Common myeloid progenitor, CD34-positive (primary cell): Measurements from ENCODE around the gene SMIM35.

Source experiments
- CTCF ChIA-PET: fragments of 350-600 bp; sonication (Branson Sonifier 250); formaldehyde crosslinking; loops from one replicate; lab custom pipeline; 2021; ENCODE audit warnings: antibody characterized with exemption; lab: Charles Lee
- POLR2A ChIA-PET: fragments of 350-600 bp; sonication (Branson Sonifier 250); formaldehyde crosslinking; loops from one replicate; lab custom pipeline; 2021; ENCODE audit warnings: antibody characterized with exemption; lab: Charles Lee
- DNase-seq, 3 donors: peaks; one replicate each; pipeline versions ENCODE4 v3.0.0 to v3.0.0-alpha.2; 2013
- H3K27ac ChIP-seq, 2 experiments: 1 replicate in 1 of 2; 2 replicates in 1 of 2; pipeline ENCODE4 v1.7.0; 2013; ENCODE audit warnings: inconsistent platforms in 2 of 2, low read length in 2 of 2, mild to moderate bottlenecking in 2 of 2, low read depth in 1 of 2, moderate library complexity in 1 of 2; ENCODE audit not compliant: severe bottlenecking in 2 of 2, insufficient read depth in 1 of 2, poor library complexity in 1 of 2
- H3K27me3 ChIP-seq, 5 experiments: replicated peaks in 2 of 5; 1 replicate in 3 of 5; 2 replicates in 2 of 5; pipeline versions ENCODE4 v1.6.1 to v1.7.0; 2013; ENCODE audit warnings: low read length in 4 of 5, mild to moderate bottlenecking in 2 of 5, moderate library complexity in 2 of 5, inconsistent platforms in 1 of 5; ENCODE audit not compliant: insufficient read depth in 5 of 5, control insufficient read depth in 4 of 5
- H3K36me3 ChIP-seq, 4 experiments: 1 replicate in 2 of 4; 2 replicates in 2 of 4; pipeline versions ENCODE4 v1.6.1 to v1.7.0; 2013; ENCODE audit warnings: low read length in 3 of 4, control low read depth in 1 of 4, mild to moderate bottlenecking in 1 of 4; ENCODE audit not compliant: control insufficient read depth in 4 of 4, insufficient read depth in 4 of 4
- H3K4me1 ChIP-seq, 4 experiments: 1 replicate in 3 of 4; 2 replicates in 1 of 4; pipeline versions ENCODE4 v1.6.1 to v1.7.1; 2013; ENCODE audit warnings: low read length in 3 of 4, mild to moderate bottlenecking in 3 of 4, control low read depth in 1 of 4, inconsistent platforms in 1 of 4, moderate library complexity in 1 of 4; ENCODE audit not compliant: control insufficient read depth in 4 of 4, insufficient read depth in 4 of 4; ENCODE audit errors: control extremely low read depth in 1 of 4
- H3K4me3 ChIP-seq, 7 experiments: 1 replicate in 4 of 7; 2 replicates in 3 of 7; pipeline versions ENCODE4 v1.5.1 to v1.7.0; 2013; ENCODE audit warnings: mild to moderate bottlenecking in 7 of 7, low read length in 6 of 7, moderate library complexity in 6 of 7, inconsistent platforms in 2 of 7, low read depth in 2 of 7, control low read depth in 1 of 7; ENCODE audit not compliant: insufficient read depth in 4 of 7, control insufficient read depth in 1 of 7; ENCODE audit errors: extremely low read depth in 1 of 7
- H3K9me3 ChIP-seq, 5 experiments: 1 replicate in 4 of 5; 2 replicates in 1 of 5; pipeline versions ENCODE4 v1.6.1 to v1.7.1; 2013; ENCODE audit warnings: low read length in 4 of 5, mild to moderate bottlenecking in 2 of 5, inconsistent platforms in 1 of 5, low read depth in 1 of 5, moderate library complexity in 1 of 5; ENCODE audit not compliant: control insufficient read depth in 4 of 5, insufficient read depth in 2 of 5; ENCODE audit errors: control extremely low read depth in 1 of 5
- WGBS: methylation state at CpG from one replicate; pipeline ENCODE4 v1.1.5; 2013; ENCODE audit not compliant: insufficient coverage; 5-methylcytosine and 5-hydroxymethylcytosine counted together

Gene SMIM35

GRCh38 chr11:118048472-118049370 is 38.0 kb downstream of the SMIM35 start:
- DNase-seq: no peak
- Histone ChIP-seq H3K36me3 (no peaks in the 10 kb centered on the region), H3K27ac (no peak overlapping the region), H3K4me3 (no peak overlapping the region), H3K4me1 (peaks cover 0 to 20% (median 6%) of the 10 kb centered on the region in 4 experiments), H3K9me3 (no peaks in the 10 kb centered on the region), H3K27me3 (no peaks in the 10 kb centered on the region)
- 90% methylated on average over 6 of the region's 11 CpGs for WGBS
- ChIA-PET POLR2A (no interaction called here), CTCF (interaction anchor here (0.9 to 5.6 kb wide), 11 partner anchors 9 to 232 kb away, joined by 3 to 29 read pairs (median 3); no protein-coding TSS in a partner anchor)

DNA sequence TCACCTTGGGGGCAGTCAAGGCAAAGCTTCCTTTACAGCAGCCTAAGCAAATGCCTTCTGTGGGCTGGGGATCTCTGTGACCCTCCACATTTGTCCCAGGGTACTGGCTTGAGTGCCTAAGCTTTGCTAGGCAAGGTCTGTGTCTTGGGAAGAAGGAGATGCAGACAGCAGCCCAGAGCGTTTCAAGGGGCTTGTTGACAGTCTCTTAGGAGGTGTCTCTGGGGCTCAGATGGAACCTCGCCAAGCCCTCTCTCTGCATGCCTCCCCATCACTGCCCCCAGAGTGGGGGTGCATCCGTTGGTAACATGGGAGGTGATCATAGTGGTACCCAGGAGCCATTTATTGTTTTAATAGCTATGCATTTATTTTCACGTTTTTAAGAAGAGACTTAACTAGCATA is 39.0 kb downstream of the SMIM35 start:
- WGBS: 100% methylated on average over 1 of the region's 4 CpGs
- Histone ChIP-seq H3K27me3 (no peaks in the 10 kb centered on the region), H3K4me3 (no peak overlapping the region), H3K9me3 (no peaks in the 10 kb centered on the region), H3K4me1 (peaks cover 0 to 18% (median 5%) of the 10 kb centered on the region in 4 experiments), H3K27ac (no peak overlapping the region), H3K36me3 (no peaks in the 10 kb centered on the region)
- POLR2A ChIA-PET: no interaction called here
- DNase-seq: no peak
- CTCF ChIA-PET: interaction anchor here (0.9 to 5.6 kb wide), 8 partner anchors 8 to 232 kb away, joined by 3 to 29 read pairs (median 3); no protein-coding TSS in a partner anchor

DNA sequence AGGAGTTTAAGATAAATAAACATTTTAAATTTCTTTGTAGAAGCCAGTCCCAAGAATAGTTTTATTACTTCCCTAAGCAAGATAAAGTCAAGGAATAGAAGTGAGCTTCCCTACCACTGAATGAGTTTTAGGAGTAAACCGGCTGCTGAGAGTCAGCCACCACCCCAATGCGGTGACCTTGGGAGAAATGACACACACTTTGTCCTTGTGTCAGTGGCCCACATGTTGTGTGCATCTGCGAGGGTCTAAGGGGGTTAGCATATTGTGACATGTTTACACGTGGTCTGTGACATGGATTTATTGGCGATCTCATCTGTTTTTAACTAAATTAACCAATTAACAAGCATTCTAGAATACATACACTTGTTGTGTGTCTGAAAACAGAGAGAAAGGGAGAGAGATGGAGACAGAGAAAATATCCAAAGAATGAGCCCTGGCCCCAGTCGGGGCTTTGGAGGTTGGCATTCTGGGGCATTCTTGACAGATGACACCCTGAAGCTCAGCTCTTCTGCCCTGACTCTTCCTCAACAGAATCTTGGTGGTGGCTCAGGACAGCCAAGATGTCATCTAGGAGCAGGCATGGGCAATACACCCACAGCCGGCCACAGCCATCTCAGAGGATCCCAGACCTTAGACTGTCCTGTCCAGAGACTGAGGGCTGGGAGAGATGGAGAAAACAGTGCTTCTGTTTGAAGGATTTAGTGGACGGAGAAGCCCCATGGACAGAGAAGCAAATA is 39.6 kb downstream of the SMIM35 start:
- H3K4me1 ChIP-seq: peaks cover 0 to 12% (median 5%) of the 10 kb centered on the region in 4 experiments
- H3K27me3 ChIP-seq: no peaks in the 10 kb centered on the region
- no peak overlapping the region for H3K4me3 ChIP-seq
- ChIA-PET CTCF (interaction anchor here (0.9 to 5.6 kb wide), 7 partner anchors 9 to 231 kb away, joined by 3 to 29 read pairs (median 3); no protein-coding TSS in a partner anchor), POLR2A (interaction anchor here (0.5 kb wide), 1 partner anchor 61 kb away, joined by 5 read pairs; no protein-coding TSS in a partner anchor)
- no peak for DNase-seq
- WGBS: 95% methylated on average over 6 of the region's 8 CpGs
- no peaks in the 10 kb centered on the region for H3K9me3 ChIP-seq
- H3K27ac ChIP-seq: no peak overlapping the region
- no peaks in the 10 kb centered on the region for H3K36me3 ChIP-seq

DNA sequence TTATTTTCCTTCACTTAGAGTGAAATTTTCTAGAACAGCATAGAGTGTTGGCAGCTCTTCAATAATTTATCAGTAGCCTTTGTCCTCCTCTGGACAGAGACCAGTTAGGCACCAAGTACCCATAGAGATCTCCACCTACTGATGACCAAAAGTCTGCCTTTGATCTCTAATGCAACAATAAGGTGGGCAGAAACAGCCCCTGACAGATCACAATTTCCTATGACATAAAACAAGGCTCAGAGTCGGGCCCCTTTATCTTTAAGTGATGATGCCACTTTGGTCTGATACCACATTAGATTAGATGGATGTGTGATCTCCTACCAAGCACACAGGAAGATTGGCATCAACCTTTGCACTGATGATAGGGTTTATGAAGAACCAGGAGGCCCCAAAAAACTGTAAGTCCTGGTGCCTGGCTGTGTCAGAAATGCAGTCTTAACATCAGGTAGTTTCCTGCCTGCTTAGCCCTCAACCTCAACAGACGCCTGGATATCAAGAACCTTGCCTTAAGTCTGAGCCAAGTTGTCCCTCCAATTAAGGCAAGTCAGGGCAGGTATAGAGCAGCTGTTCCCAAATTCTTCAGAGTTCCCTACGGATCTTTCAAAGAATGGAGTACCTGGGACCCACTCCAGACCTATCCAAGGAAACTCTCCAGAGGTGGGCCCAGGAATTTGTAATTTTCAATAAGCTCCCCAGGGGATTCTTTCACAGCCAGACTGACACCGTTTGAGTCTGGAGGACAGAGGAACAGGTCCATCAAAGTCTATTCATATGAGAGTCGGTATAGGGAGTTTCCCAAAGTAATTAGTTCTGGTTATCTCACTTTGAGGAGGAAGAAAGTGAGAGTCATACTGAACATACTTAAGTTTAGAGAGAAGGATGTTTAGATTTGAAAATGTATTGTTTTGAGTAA is 40.5 kb downstream of the SMIM35 start:
- POLR2A ChIA-PET: no interaction called here
- Histone ChIP-seq H3K27me3 (no peaks in the 10 kb centered on the region), H3K4me3 (no peak overlapping the region), H3K4me1 (peaks cover 0 to 3% (median 1%) of the 10 kb centered on the region in 4 experiments), H3K27ac (no peak overlapping the region), H3K9me3 (no peaks in the 10 kb centered on the region), H3K36me3 (no peaks in the 10 kb centered on the region)
- CTCF ChIA-PET: interaction anchor here (0.9 to 5.6 kb wide), 6 partner anchors 9 to 230 kb away, joined by 3 to 29 read pairs (median 3); no protein-coding TSS in a partner anchor
- 71% methylated on average over 5 of the region's 5 CpGs for WGBS
- peak in 2 of 3 donors; percentile 24 to 29 for DNase-seq

GRCh38 chr11:118045191-118045590 is 41.6 kb downstream of the SMIM35 start:
- POLR2A ChIA-PET: no interaction called here
- H3K36me3 ChIP-seq: no peaks in the 10 kb centered on the region
- peaks cover 0 to 1% (median 0%) of the 10 kb centered on the region in 5 experiments for H3K9me3 ChIP-seq
- peaks cover 0 to 2% (median 0%) of the 10 kb centered on the region in 4 experiments for H3K4me1 ChIP-seq
- WGBS: no CpG with 5 or more reads among the region's 2 CpGs
- H3K4me3 ChIP-seq: no peak overlapping the region
- H3K27me3 ChIP-seq: no peaks in the 10 kb centered on the region
- no peak overlapping the region for H3K27ac ChIP-seq
- DNase-seq: no peak
- CTCF ChIA-PET: interaction anchor here (1.1 to 5.6 kb wide), 3 partner anchors 10 to 99 kb away, joined by 3 to 29 read pairs (median 4); no protein-coding TSS in a partner anchor

- H3K4me1 ChIP-seq: peaks cover 0 to 2% (median 0%) of the 10 kb centered on the region in 4 experiments
- no peaks in the 10 kb centered on the region for H3K36me3 ChIP-seq
- no peak overlapping the region for H3K4me3 ChIP-seq
- H3K27ac ChIP-seq: no peak overlapping the region
- WGBS: 92% methylated on average over 2 of the region's 4 CpGs
- DNase-seq: no peak
- H3K27me3 ChIP-seq: no peaks in the 10 kb centered on the region
- CTCF ChIA-PET: interaction anchor here (1.0 kb wide), 1 partner anchor 18 kb away, joined by 3 read pairs; no protein-coding TSS in a partner anchor
- H3K9me3 ChIP-seq: peaks cover 0 to 4% (median 0%) of the 10 kb centered on the region in 5 experiments
- POLR2A ChIA-PET: no interaction called here
Observed at GRCh38 chr11:118042796-118043195, 44.0 kb downstream of the SMIM35 start.
